CD4-positive, CD25-positive, alpha-beta regulatory T cell (primary cell): ENCODE measurements around the gene DNAH17. TPM values are rescaled to one million over a fixed set of nuclear protein-coding genes. Genes with fewer than 3 reads are reported as not detected.
A peak's percentile ranks its signal among the peaks of the same experiment; 100 is the strongest.

ENCODE experiments used
- ATAC-seq, 2 donors: fragments of 150-1000 bp; cut with Tn5 transposase; one replicate each; pipeline ENCODE4 v1.10.0; 2021; ENCODE audit warnings: low read depth in 2 of 2, moderate number of reproducible peaks in 2 of 2, moderate library complexity in 1 of 2
- DNase-seq, 3 donors: peaks; one replicate each; pipeline versions ENCODE4 v3.0.0 to v3.0.0-alpha.2; 2012 to 2022; ENCODE audit warnings: mixed read lengths in 1 of 3
- H3K27ac ChIP-seq: one replicate; pipeline ENCODE4 v1.7.0; 2013; ENCODE audit warnings: mild to moderate bottlenecking, low read length; ENCODE audit not compliant: insufficient read depth, poor library complexity, severe bottlenecking
- H3K27me3 ChIP-seq: one replicate; pipeline ENCODE4 v1.7.0; 2013; ENCODE audit warnings: low read length; ENCODE audit not compliant: control insufficient read depth, insufficient read depth
- H3K36me3 ChIP-seq: one replicate; pipeline ENCODE4 v1.7.0; 2013; ENCODE audit warnings: mild to moderate bottlenecking, low read length, moderate library complexity; ENCODE audit not compliant: control insufficient read depth, insufficient read depth
- H3K4me1 ChIP-seq: 2 replicates; pipeline ENCODE4 v1.7.0; 2013; ENCODE audit warnings: mild to moderate bottlenecking, low read length; ENCODE audit not compliant: insufficient read depth, control insufficient read depth, poor library complexity, severe bottlenecking
- H3K4me3 ChIP-seq: one replicate; pipeline ENCODE4 v1.7.0; 2013; ENCODE audit warnings: low read depth, mild to moderate bottlenecking, low read length, moderate library complexity
- H3K9me3 ChIP-seq, 2 experiments: 1 replicate in 1 of 2; 2 replicates in 1 of 2; pipeline ENCODE4 v1.7.0; 2013; ENCODE audit warnings: low read length in 2 of 2, mild to moderate bottlenecking in 1 of 2, moderate library complexity in 1 of 2; ENCODE audit not compliant: control insufficient read depth in 2 of 2
- H3K27ac Mint-ChIP-seq, 3 donors: one replicate each; pipeline ENCODE4 v1.8.0; 2020 to 2022; ENCODE audit warnings: mild to moderate bottlenecking in 3 of 3, mixed read lengths in 3 of 3, moderate library complexity in 2 of 3
- H3K27me3 Mint-ChIP-seq: one replicate; pipeline ENCODE4 v1.8.0; 2022; ENCODE audit warnings: mild to moderate bottlenecking, mixed read lengths
- H3K36me3 Mint-ChIP-seq: one replicate; pipeline ENCODE4 v1.8.0; 2020; ENCODE audit warnings: mixed read lengths
- H3K4me1 Mint-ChIP-seq, 4 donors: one replicate each; pipeline ENCODE4 v1.8.0; 2020 to 2022; ENCODE audit warnings: mixed read lengths in 4 of 4, mild to moderate bottlenecking in 1 of 4
- H3K4me3 Mint-ChIP-seq, 4 donors: one replicate each; pipeline ENCODE4 v1.8.0; 2020 to 2022; ENCODE audit warnings: mild to moderate bottlenecking in 4 of 4, mixed read lengths in 4 of 4, moderate library complexity in 3 of 4
- H3K9me3 Mint-ChIP-seq, 7 donors: one replicate each; pipeline ENCODE4 v1.8.0; 2020 to 2022; ENCODE audit warnings: mixed read lengths in 7 of 7, mild to moderate bottlenecking in 3 of 7, moderate library complexity in 2 of 7
- polyA plus RNA-seq, 4 donors: library from polyadenylated mRNA; unstranded; fragments of 300-500 nt; fragmentation: Illumina TruSeq; gene quantifications; one replicate each; pipeline ENCODE4 v1.2.3, GENCODE V29; 2021
- total RNA-seq: library from RNA; stranded (reverse); gene quantifications from one replicate; pipeline ENCODE4 v1.2.3, GENCODE V29; 2022

Gene DNAH17
- total and polyA plus RNA-seq, 5 donors from 2014 or later: 0.24 to 3.4 (median 0.83) TPM; not detected in 1

DNA sequence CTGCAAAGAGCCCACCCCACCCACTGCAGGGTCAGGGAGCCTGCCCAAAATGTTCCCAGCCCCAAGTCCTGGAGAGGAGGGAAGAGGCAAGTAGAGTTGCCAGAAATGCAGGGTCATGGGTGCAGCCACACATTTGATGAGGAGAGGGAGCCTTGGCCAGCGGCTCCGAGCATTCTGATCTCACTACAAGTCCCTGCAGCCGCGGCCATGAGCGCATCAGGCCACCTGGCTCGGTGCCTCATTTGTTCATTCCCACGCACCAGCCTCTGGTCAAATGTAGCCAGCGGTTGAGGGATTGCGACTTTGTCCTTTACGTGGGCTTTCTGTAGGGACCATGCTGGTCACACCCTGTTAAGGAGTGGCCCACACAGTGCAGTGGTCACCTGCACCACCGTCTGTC lies 150.1 kb downstream of the DNAH17 start:
- H3K4me3 ChIP-seq: no peak overlapping the region
- Mint-ChIP-seq H3K27me3 (no peaks in the 10 kb centered on the region), H3K4me1 (peaks cover 0 to 7% (median 1%) of the 10 kb centered on the region in 4 donors), H3K9me3 (no peaks in the 10 kb centered on the region), H3K36me3 (peaks cover 19% of the 10 kb centered on the region), H3K27ac (no peak overlapping the region), H3K4me3 (no peak overlapping the region)
- H3K27ac ChIP-seq: no peak overlapping the region
- H3K9me3 ChIP-seq: no peaks in the 10 kb centered on the region
- peaks cover 55% of the 10 kb centered on the region for H3K36me3 ChIP-seq
- no peaks in the 10 kb centered on the region for H3K27me3 ChIP-seq
- ATAC-seq (no peak), DNase-seq (no peak)
- no peaks in the 10 kb centered on the region for H3K4me1 ChIP-seq

DNA sequence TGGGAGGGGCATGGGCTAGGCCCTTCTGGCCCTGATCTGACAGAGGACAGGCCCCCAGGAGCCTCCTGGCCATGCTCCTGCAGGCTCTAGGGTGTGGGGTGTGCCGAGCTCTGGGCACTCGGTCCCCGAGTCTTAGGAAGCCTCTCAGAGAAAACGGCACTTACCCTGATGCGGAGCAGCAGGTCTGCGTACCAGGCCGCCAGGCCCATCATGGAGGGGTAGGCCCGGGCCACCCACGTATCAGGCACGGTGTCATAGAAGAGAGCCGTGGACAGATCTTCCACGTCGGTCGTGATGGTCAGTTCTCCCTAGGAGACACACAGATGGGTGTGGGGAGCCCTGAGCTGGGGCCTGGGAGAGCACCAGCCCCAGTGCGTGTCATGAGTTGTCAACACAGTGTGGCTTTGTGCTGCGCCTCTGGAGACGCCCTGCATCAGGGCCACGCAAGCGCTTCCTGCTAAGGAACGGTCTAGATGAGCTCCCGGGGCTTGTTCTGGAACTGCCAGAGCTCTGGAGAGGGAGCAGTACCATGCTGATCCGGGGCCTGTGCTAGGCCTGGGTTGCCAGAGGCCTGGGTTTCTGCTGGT lies 150.8 kb downstream of the DNAH17 start:
- no peaks in the 10 kb centered on the region for H3K9me3 Mint-ChIP-seq
- peaks cover 61% of the 10 kb centered on the region for H3K36me3 ChIP-seq
- H3K27me3 ChIP-seq: no peaks in the 10 kb centered on the region
- DNase-seq: no peak
- H3K4me3 Mint-ChIP-seq: no peak overlapping the region
- H3K4me1 ChIP-seq: no peaks in the 10 kb centered on the region
- no peak for ATAC-seq
- H3K36me3 Mint-ChIP-seq: peaks cover 23% of the 10 kb centered on the region
- no peak overlapping the region for H3K27ac Mint-ChIP-seq
- no peak overlapping the region for H3K4me3 ChIP-seq
- no peaks in the 10 kb centered on the region for H3K9me3 ChIP-seq
- no peak overlapping the region for H3K27ac ChIP-seq
- H3K27me3 Mint-ChIP-seq: no peaks in the 10 kb centered on the region
- H3K4me1 Mint-ChIP-seq: peaks cover 0 to 11% (median 6%) of the 10 kb centered on the region in 4 donors

DNA sequence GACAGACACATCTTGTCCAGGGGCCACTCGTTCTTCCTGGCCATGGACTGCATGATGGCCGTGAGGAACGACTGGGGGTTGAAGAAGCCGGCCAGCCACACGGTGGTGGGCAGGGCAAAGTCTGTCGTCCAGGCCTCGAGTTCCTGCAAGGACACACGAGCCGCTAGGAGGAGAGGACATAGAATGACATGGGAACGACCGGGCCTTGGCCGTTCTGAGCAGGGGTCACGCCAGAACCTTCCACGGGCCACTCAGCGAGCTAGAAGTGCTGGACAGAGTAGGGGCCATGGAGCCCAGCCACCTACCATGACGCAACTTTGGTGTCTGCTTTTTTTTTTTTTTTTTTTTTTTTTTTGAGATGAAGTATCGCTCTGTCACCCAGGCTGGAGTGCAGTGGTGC lies 151.8 kb downstream of the DNAH17 start:
- no peak overlapping the region for H3K4me3 ChIP-seq
- Mint-ChIP-seq H3K9me3 (no peaks in the 10 kb centered on the region), H3K36me3 (peaks cover 28% of the 10 kb centered on the region), H3K27ac (no peak overlapping the region), H3K4me1 (peaks cover 2 to 14% (median 7%) of the 10 kb centered on the region in 4 donors), H3K27me3 (no peaks in the 10 kb centered on the region), H3K4me3 (no peak overlapping the region)
- H3K36me3 ChIP-seq: peaks cover 70% of the 10 kb centered on the region
- ATAC-seq (no peak), DNase-seq (no peak)
- no peaks in the 10 kb centered on the region for H3K9me3 ChIP-seq
- H3K27me3 ChIP-seq: no peaks in the 10 kb centered on the region
- no peaks in the 10 kb centered on the region for H3K4me1 ChIP-seq
- H3K27ac ChIP-seq: no peak overlapping the region

DNA sequence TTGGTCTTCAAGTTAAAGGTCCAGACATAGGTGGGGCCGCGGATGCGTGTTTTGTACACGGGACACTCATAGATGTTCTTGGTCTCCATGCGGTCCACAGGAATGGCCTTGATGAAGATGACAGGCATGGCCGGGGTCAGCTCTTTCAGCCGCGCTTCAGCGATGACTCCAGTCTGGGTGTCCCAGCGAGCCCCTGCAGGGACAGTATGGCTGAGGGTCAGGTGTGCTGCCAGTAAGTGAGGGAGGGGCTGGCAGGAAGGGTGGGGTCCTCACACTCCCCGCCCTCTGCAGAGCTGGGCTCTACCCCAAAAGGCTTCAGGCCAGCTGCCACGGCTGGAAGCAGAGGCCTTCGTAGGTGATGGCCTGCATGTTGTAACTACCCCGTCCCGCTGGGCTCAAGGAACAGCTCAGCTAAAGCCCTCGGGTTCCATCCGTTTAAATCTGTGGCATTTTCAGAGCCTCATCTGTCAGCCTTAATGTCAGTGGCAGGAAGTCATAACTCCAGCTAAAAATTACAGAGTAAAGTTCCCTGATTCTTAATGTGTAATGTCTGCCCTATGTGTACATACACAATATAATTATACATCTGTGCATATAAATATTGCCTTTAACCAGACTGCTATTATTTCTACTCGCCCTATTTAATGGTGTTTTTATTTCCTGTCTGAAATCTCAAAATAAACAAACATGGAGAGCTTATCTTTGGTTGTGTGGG lies 153.1 kb downstream of the DNAH17 start:
- ATAC-seq (no peak), DNase-seq (no peak)
- no peak overlapping the region for H3K4me3 ChIP-seq
- H3K27me3 ChIP-seq: no peaks in the 10 kb centered on the region
- Mint-ChIP-seq H3K36me3 (peaks cover 22% of the 10 kb centered on the region), H3K4me1 (peaks cover 2 to 14% (median 8%) of the 10 kb centered on the region in 4 donors), H3K27ac (no peak overlapping the region), H3K27me3 (no peaks in the 10 kb centered on the region), H3K4me3 (no peak overlapping the region), H3K9me3 (no peaks in the 10 kb centered on the region)
- H3K4me1 ChIP-seq: no peaks in the 10 kb centered on the region
- H3K9me3 ChIP-seq: no peaks in the 10 kb centered on the region
- no peak overlapping the region for H3K27ac ChIP-seq
- peaks cover 72% of the 10 kb centered on the region for H3K36me3 ChIP-seq

DNA sequence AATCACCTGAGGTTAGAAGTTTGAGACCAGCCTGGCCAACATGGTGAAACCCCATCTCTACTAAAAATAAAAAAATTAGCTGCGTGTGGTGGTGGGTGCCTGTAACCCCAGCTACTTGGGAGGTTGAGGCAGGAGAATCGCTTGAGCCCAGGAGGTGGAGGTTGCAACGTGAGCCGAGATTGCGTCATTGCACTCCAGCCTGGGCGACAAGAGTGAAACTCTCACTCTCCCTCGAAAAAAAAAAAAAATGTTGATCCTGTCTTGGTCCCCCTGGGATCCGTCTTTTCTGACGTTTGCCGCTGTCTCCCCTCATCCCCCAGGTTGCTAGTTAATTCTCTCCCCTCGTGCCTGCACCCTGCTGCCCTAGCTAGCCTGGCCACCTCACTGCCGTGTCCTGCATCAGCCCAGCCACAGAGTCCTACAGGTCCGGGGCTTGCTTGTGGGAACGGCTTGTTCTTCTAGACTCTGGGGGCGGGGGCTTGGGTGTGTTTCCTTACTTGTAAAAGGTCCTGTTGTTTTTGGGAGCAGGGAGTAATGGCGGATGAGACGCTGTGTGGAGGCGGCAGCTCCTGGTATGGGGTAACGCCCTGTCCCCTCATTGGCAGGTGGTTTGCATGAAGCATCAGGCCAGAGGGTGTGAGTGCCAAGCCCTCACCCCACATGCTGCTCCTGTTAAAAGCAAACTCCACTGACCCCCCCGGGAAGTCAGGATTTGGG lies 154.2 kb downstream of the DNAH17 start:
- no peaks in the 10 kb centered on the region for H3K27me3 Mint-ChIP-seq
- DNase-seq: no peak
- peaks cover 22% of the 10 kb centered on the region for H3K36me3 Mint-ChIP-seq

GRCh38 chr17:78422267-78422605 lies 155.0 kb downstream of the DNAH17 start:
- no peak overlapping the region for H3K4me3 Mint-ChIP-seq
- Histone ChIP-seq H3K27ac (no peak overlapping the region), H3K36me3 (peaks cover 71% of the 10 kb centered on the region), H3K4me3 (no peak overlapping the region), H3K27me3 (no peaks in the 10 kb centered on the region), H3K4me1 (no peaks in the 10 kb centered on the region), H3K9me3 (no peaks in the 10 kb centered on the region)
- ATAC-seq (no peak), DNase-seq (no peak)
- no peaks in the 10 kb centered on the region for H3K27me3 Mint-ChIP-seq
- no peaks in the 10 kb centered on the region for H3K9me3 Mint-ChIP-seq
- H3K4me1 Mint-ChIP-seq: peaks cover 4 to 16% (median 9%) of the 10 kb centered on the region in 4 donors
- H3K27ac Mint-ChIP-seq: peak overlapping the region in 1 of 3 donors; percentile 65
- H3K36me3 Mint-ChIP-seq: peaks cover 25% of the 10 kb centered on the region

More for the DNA sequence above, 154.2 kb downstream of the DNAH17 start:
- Histone ChIP-seq H3K4me3 (no peak overlapping the region), H3K27ac (no peak overlapping the region), H3K9me3 (no peaks in the 10 kb centered on the region), H3K36me3 (peaks cover 73% of the 10 kb centered on the region), H3K4me1 (no peaks in the 10 kb centered on the region), H3K27me3 (no peaks in the 10 kb centered on the region)
- H3K9me3 Mint-ChIP-seq: no peaks in the 10 kb centered on the region
- no peak for ATAC-seq
- H3K4me1 Mint-ChIP-seq: peaks cover 4 to 14% (median 9%) of the 10 kb centered on the region in 4 donors
- H3K27ac Mint-ChIP-seq: peak overlapping the region in 2 of 3 donors; percentile 20 to 85
- no peak overlapping the region for H3K4me3 Mint-ChIP-seq

DNA sequence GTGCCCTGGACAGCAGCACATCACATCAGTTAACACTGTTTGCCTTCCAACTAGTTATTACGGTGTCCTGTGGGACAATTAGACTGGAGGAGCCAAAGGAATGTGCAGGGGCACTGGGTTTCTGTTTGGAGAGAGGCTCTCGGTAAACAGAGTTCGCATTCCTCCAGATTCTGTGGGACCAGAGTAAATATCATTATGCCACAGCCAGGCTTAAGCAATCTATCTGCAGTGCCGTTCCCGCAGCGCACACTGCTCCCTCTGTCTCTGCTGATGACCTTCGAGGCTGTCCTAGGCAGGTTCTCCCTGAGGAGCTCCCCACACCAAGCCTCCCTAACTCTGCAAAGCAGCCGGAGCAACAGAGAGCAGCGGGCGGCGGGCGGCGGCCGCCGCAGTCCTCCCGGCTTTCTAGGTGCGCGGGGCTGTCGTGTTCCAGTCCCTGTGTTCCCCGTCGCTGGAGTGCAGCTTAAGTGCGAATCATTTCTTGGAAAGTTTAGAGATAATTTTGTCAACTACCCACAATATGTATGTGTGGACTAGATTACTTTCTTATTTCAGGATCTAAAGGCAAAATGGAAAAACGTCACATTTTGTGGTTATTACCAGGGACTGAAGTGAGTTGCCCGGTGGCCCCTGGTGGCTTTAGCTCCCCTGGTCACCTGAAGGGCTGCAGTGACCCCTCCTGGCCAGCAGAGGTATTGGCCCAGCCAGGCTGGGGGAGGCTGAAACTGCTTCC lies 155.5 kb downstream of the DNAH17 start:
- Mint-ChIP-seq H3K9me3 (no peaks in the 10 kb centered on the region), H3K36me3 (peaks cover 30% of the 10 kb centered on the region), H3K27ac (peak overlapping the region in 1 of 3 donors; percentile 65), H3K4me1 (peaks cover 4 to 22% (median 10%) of the 10 kb centered on the region in 4 donors), H3K27me3 (no peaks in the 10 kb centered on the region), H3K4me3 (no peak overlapping the region)
- Histone ChIP-seq H3K27ac (no peak overlapping the region), H3K9me3 (no peaks in the 10 kb centered on the region), H3K27me3 (no peaks in the 10 kb centered on the region), H3K4me1 (no peaks in the 10 kb centered on the region), H3K4me3 (no peak overlapping the region), H3K36me3 (peaks cover 65% of the 10 kb centered on the region)
- DNase-seq (peak; percentile 65 to 74 (median 69)), ATAC-seq (peak; percentile 67 to 83)
